Femur (tissue), 1 donor: ENCODE results near the gene GNG7.
A peak's percentile ranks its signal among the peaks of the same experiment; 100 is the strongest.
"Not testable (repeated sequence)": the region's sequence is repeated elsewhere in the genome, so short reads cannot be mapped to it uniquely, and the experiment has no call there.

Experiments
- DNase-seq: peaks from one replicate; pipeline ENCODE4 v3.0.0-alpha.2; 2017

The GNG7 gene

GRCh38 chr19:2547033-2547680, 155.3 kb downstream of the GNG7 start:
- DNase-seq = no peak

DNA sequence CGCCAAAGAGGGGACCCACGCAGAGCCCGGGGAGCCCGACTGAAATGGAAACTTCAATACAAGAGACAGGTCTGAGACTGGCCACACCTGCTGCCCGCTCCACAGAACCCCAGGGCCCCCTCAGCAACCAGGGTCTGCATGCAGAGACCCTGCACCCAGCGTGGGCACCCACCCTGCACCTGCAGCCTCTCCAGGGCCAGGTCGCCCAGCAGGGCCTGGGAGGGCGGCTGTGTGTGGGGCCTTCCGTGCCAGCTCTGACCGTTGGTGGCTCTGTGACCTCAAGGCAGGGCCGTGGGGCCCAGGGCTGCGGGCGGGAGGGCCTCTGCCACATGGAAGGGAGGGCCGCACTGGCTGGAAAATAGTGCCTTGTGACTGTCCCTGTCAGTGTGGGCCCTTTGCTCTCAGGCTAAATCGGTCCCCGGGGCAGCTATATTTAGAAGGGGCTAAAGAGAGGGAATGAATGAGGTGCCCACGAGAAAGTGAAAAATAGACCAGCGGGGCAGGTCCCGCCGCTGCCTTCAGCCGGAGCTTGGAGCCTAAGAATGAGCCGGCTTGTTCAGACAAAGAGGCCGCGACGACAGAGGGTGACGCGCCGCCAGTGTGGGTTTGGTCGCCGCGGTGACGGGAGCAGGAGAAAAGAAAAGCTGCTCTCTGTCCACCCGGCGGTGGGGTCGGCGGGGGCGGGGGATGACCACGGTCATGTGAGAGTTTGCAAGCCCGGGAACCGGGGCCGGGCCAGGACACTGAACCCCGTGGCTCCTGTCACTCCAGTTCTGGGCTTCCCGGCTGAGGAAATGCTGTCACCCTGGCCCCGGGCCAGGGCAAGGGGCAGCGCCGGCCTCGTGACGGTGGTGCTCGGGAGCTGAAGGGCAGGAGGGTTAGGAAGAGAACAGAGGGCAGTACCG, 156.1 kb downstream of the GNG7 start:
- DNase-seq = peak; percentile 85

DNA sequence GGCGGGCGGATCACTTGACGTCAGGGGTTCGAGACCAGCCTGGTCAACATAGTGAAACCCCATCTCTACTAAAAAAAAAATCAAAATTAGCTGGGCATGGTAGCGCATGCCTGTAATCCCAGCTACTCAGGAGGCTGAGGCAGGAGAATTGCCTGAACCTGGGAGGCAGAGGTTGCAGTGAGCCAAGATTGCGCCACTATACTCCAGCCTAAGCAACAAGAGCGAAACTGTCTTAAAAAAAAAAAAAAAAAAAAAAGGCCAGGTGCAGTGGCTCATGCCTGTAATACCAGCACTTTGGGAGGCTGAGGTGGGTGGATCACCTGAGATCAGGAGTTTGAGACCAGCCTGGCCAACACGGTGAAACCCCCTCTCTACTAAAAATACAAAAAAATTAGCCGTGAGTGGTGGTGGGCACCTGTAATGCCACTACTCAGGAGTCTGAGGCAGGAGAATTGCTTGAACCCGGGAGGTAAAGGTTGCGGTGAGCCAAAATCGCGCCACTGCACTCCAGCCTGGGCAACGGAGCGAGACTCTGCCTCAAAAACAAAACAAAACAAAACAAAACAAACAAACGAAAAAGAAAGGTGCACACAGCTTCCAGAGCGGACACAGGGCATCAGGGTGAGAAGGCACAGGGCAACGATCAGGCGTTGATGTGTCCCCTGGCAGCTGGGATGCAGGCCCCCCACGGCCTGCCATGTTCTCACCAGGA, 156.9 kb downstream of the GNG7 start:
- DNase-seq = not testable (repeated sequence)

- no peak for DNase-seq
These were observed 157.7 kb downstream of the GNG7 start for GRCh38 chr19:2544576-2545415.

DNA sequence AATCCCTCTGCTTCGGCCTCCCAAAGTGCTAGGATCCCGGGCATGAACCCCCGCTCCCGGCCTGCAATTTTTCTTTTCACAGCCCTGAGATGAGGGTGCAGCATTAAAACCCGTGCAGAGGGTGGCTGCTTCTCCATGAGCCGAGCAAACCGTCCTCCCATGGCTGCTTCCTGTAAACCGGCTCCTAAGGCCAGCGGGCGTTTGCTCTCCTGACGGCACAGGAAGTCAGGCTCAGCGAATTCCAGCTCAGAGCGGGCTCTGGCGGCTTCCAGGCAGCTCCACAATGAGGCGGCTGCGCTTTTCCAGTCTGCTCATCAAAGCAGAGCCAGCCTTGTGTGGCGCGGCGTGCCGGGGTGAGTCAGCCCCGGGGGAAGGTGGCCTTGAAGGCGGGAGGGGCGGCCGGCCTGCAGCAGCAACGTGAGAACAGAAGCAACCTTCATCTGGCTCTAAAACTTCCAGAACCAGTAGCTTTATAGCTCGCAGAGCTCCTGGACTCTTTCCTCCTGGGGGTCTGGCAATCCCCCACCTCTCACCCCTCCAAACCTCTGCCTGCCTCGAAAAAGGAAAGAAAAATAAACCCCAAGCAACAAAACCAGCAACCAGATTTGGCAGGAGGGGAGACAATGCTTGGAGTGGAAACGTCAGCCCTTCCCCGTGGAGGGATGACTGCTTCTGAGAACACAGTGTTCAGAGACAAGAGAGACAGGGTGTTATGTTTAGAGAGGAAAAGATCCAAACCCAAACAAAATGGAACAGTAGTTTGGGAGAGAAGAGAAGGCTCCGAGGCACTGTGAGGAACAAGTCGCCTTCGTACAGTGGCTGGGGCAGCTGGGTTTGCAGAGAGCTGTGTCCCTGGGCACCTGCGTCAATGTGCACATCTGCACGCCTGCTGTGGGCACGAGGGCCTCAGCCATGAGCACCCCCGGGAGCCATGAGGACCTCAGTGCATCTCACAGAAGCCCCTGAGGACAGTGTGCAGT, 158.7 kb downstream of the GNG7 start:
- DNase-seq = peak; percentile 95

GRCh38 chr19:2543072-2543462, 159.4 kb downstream of the GNG7 start:
- DNase-seq = not testable (repeated sequence)

DNA sequence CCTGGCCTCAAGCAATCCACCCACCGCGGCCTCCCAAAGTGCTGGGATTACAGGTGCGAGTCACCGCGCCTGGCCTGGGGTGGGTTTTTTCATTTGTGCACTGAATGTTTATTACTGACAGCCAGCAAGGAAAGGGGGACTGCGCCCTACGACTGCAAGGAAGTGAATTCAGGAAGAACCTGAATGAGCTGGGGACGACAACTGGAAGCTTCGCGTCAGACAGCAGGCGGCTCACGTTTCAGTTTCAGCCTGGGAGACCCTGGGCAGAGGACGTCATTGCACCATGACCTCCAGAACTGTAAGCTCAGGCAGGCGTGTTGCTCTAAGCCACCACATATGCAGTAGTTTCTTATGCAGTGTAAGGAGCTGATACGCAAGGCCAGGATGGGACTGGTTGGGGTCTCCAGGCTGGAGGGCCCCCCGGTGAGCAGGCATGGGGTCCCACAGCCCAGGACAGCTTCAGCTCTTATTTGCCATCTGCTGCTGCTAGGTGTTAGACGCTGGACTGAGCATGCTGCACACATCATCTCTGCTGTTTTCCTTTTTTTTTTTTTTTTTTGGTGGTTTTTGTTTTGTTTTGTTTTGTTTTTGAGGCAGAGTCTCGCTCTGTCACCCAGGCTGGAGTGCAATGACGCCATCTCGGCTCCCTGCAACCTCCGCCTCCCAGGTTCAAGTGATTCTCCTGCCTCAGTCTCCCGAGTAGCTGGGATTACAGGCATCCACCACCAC, 160.0 kb downstream of the GNG7 start:
- no peak for DNase-seq

DNA sequence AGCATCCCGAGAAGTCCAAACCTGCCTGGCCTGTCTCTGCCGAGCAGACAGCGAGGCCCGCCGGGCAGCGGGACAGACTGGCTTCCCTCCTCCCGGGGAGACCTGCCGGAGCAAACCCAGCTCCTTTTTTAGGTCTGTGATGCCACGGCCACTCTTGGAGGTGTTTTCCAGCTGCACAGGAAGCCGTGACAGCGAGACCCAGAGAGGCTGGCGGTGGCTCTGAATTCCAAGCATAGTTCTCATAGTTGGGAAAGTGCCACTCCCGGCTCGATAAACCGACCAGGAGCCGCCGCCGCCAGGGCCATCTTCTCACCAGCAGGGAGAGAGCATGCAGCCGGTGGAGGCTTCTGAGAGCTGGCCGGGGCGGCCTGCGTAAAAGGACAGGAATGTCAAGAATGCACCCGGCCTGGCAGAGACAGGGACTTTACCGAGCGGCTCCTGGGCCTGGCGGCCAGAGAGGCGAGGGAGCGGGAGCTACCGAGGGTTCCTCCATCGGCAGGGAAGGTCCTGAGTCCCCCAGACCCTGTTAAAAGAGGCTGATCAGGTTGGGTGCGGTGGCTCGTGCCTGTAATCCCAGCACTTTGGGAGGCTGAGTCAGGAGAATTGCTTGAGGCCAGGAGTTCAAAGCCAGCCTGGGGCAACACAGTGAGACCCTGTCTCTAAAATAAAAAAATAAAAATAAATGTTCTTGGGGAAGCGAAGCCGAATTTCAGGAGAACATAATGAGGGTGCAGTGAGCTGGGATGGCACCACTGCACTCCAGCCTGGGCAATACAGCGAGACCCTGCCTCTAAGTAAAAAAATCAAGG, 161.6 kb downstream of the GNG7 start:
- peak; percentile 93 for DNase-seq

DNA sequence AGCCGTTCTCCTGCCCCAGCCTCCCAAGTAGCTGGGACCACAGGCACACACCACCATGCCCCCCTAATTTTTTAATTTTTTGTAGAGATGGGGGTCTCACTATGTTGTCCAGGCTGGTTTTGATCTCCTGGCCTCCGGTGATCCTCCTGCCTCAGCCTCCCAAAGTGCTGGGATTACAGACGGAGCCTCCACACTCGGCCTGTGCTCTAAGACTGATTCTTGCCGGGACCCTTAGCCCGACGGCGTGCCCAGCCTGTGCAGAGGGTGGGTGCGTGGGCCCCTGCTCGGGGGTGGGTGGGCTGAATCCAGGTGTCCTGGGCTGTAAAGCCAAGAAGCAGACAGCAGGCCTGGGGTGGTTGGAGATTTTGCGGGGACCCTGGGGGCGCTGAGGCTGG, 162.2 kb downstream of the GNG7 start:
- DNase-seq = no peak

- DNase-seq = no peak
These were observed 164.3 kb downstream of the GNG7 start for GRCh38 chr19:2538096-2538757.

DNA sequence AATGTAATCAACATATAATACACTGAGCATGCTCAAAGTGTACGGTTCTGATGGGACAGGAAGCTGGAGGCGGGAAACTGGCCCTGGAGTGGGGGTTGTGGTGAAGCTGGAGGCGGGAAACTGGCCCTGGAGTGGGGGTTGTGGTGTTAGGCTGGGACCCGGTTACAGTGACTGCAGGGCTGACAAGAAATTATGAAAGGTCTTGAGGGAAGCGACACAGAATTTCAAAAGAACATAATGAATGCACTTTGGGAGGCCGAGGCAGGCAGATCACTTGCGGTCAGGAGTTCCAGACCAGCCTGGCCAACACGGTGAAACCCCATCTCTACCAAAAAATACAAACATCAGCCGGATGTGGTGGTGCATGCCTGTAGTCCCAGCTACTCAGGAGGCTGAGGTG, 164.9 kb downstream of the GNG7 start:
- DNase-seq = not testable (repeated sequence)

DNA sequence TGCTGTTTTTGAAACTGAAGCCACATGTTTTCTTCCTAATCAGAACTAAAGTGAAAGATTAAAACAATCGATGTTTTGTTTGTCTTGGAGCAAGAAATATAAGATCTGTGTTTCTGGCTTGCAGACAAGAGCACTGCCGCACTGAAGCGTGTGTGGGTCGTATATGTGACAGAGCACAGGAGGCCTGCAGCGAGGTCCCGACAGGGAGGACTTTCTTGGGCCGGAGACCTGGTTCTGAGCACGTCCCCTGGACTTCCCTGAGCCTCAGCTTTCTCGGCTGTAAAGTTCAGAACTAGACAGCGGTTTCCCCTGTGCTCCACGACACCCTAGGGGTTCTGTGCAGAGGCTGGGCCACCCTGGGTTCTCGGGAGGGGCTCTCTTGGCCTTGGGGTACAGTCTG, 166.0 kb downstream of the GNG7 start:
- no peak for DNase-seq

- no peak for DNase-seq
These were observed 168.0 kb downstream of the GNG7 start for GRCh38 chr19:2534423-2535013.

GRCh38 chr19:2533686-2534422, 168.6 kb downstream of the GNG7 start:
- no peak for DNase-seq

DNA sequence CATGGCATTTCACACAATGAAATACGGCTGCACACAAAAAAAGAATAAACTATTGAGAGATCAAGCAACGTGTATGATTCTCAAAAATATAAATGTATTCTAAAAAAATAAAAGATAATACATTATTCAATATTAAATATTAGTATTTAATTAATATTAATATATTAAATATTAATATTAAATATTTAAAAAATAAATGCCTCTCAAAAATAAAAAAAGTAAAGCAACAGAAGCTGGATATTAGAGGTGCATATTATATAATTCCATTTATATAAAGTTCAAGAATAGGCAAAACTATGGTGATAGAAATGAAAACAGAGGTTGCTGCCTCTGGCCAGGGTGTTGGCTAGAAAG, 169.4 kb downstream of the GNG7 start:
- no peak for DNase-seq

- DNase-seq = no peak
These were observed 170.0 kb downstream of the GNG7 start for GRCh38 chr19:2532252-2533071.

DNA sequence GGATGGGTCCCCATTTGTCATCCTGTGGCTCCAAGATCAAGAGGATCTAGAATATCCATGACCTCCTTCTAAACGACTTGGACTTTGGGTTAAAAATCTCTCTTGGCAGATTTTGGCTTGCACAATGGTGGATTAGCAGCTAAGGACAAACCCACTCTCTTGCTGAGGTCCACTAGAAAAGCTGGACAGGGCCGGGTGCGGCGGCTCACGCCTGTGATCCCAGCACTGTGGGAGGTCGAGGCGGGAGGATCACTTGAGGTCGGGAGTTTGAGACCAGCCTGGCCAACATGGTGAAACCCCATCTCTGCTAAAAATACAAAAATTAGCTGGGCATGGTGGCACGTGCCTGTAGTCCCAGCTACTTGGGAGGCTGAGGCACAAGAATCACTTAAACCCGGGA, 172.6 kb downstream of the GNG7 start:
- DNase-seq = not testable (repeated sequence)
